ENCODE measurements around the gene CRABP1.

The CRABP1 gene

GRCh38 chr15:78339559-78339958 is 594 bp upstream of the CRABP1 start:
- peak overlapping the region; percentile 51 for H3K9ac ChIP-seq (ENCODE audit: insufficient read length, low read depth)
- no peak for DNase-seq (ENCODE audit: low read depth, low spot score)
- peak overlapping the region; percentile 40 for H3K4me3 ChIP-seq (ENCODE audit: insufficient read length, low read depth)
- peaks cover 7% of the 10 kb centered on the region for H3K36me3 ChIP-seq (ENCODE audit: insufficient read depth, insufficient read length, low read length)
- TF ChIP-seq SUZ12 (IDR thresholded peaks at IDR 0.05; ENCODE audit: extremely low read depth, insufficient read depth, insufficient read length) (no peak), ZNF274 (IDR thresholded peaks at IDR 0.05; ENCODE audit: low read depth, low read length) (no peak), YY1 (IDR thresholded peaks at IDR 0.05; ENCODE audit: insufficient read depth, insufficient read length) (no peak)
- H3K9me3 ChIP-seq (ENCODE audit: insufficient read depth, low read length), result no peaks in the 10 kb centered on the region
- peaks cover 30% of the 10 kb centered on the region for H3K27me3 ChIP-seq (ENCODE audit: insufficient read depth, insufficient read length)
- H3K4me1 ChIP-seq (ENCODE audit: insufficient read depth, insufficient read length), result peaks cover 15% of the 10 kb centered on the region

GRCh38 chr15:78341057-78341987 is 1.2 kb downstream of the CRABP1 start:
- Histone ChIP-seq H3K36me3 (ENCODE audit: insufficient read depth, insufficient read length, low read length) (peaks cover 17% of the 10 kb centered on the region), H3K9ac (ENCODE audit: insufficient read length, low read depth) (peak overlapping the region; percentile 85), H3K4me3 (ENCODE audit: insufficient read length, low read depth) (peak overlapping the region; percentile 81), H3K4me1 (ENCODE audit: insufficient read depth, insufficient read length) (peaks cover 15% of the 10 kb centered on the region), H3K9me3 (ENCODE audit: insufficient read depth, low read length) (no peaks in the 10 kb centered on the region), H3K27me3 (ENCODE audit: insufficient read depth, insufficient read length) (peaks cover 26% of the 10 kb centered on the region)
- DNase-seq (ENCODE audit: low read depth, low spot score), result no peak
- no peak for TF ChIP-seq YY1 (IDR thresholded peaks at IDR 0.05; ENCODE audit: insufficient read depth, insufficient read length)
- no peak for TF ChIP-seq SUZ12 (IDR thresholded peaks at IDR 0.05; ENCODE audit: extremely low read depth, insufficient read depth, insufficient read length)
- TF ChIP-seq ZNF274 (IDR thresholded peaks at IDR 0.05; ENCODE audit: low read depth, low read length), result no peak

GRCh38 chr15:78342021-78342420 is 1.9 kb downstream of the CRABP1 start:
- H3K4me3 ChIP-seq (ENCODE audit: insufficient read length, low read depth), result no peak overlapping the region
- H3K4me1 ChIP-seq (ENCODE audit: insufficient read depth, insufficient read length), result peaks cover 11% of the 10 kb centered on the region
- peaks cover 26% of the 10 kb centered on the region for H3K27me3 ChIP-seq (ENCODE audit: insufficient read depth, insufficient read length)
- no peak for DNase-seq (ENCODE audit: low read depth, low spot score)
- no peaks in the 10 kb centered on the region for H3K9me3 ChIP-seq (ENCODE audit: insufficient read depth, low read length)
- TF ChIP-seq YY1 (IDR thresholded peaks at IDR 0.05; ENCODE audit: insufficient read depth, insufficient read length) (no peak), SUZ12 (IDR thresholded peaks at IDR 0.05; ENCODE audit: extremely low read depth, insufficient read depth, insufficient read length) (no peak), ZNF274 (IDR thresholded peaks at IDR 0.05; ENCODE audit: low read depth, low read length) (no peak)
- peak overlapping the region; percentile 53 for H3K9ac ChIP-seq (ENCODE audit: insufficient read length, low read depth)
- H3K36me3 ChIP-seq (ENCODE audit: insufficient read depth, insufficient read length, low read length), result peaks cover 18% of the 10 kb centered on the region

GRCh38 chr15:78343276-78344060 is 3.3 kb downstream of the CRABP1 start:
- H3K9me3 ChIP-seq (ENCODE audit: insufficient read depth, low read length), result no peaks in the 10 kb centered on the region
- peaks cover 32% of the 10 kb centered on the region for H3K36me3 ChIP-seq (ENCODE audit: insufficient read depth, insufficient read length, low read length)
- no peak overlapping the region for H3K4me3 ChIP-seq (ENCODE audit: insufficient read length, low read depth)
- peaks cover 19% of the 10 kb centered on the region for H3K27me3 ChIP-seq (ENCODE audit: insufficient read depth, insufficient read length)
- no peak overlapping the region for H3K9ac ChIP-seq (ENCODE audit: insufficient read length, low read depth)
- peaks cover 11% of the 10 kb centered on the region for H3K4me1 ChIP-seq (ENCODE audit: insufficient read depth, insufficient read length)
- no peak for TF ChIP-seq SUZ12 (IDR thresholded peaks at IDR 0.05; ENCODE audit: extremely low read depth, insufficient read depth, insufficient read length)
- no peak for TF ChIP-seq YY1 (IDR thresholded peaks at IDR 0.05; ENCODE audit: insufficient read depth, insufficient read length)
- no peak for TF ChIP-seq ZNF274 (IDR thresholded peaks at IDR 0.05; ENCODE audit: low read depth, low read length)
- DNase-seq (ENCODE audit: low read depth, low spot score), result no peak

- H3K27me3 ChIP-seq (ENCODE audit: insufficient read depth, insufficient read length), result peaks cover 2% of the 10 kb centered on the region
- DNase-seq (ENCODE audit: low read depth, low spot score), result no peak
- H3K4me1 ChIP-seq (ENCODE audit: insufficient read depth, insufficient read length), result peaks cover 7% of the 10 kb centered on the region
- H3K4me3 ChIP-seq (ENCODE audit: insufficient read length, low read depth), result no peak overlapping the region
- peak overlapping the region; percentile 5 for H3K9ac ChIP-seq (ENCODE audit: insufficient read length, low read depth)
- no peak for TF ChIP-seq SUZ12 (IDR thresholded peaks at IDR 0.05; ENCODE audit: extremely low read depth, insufficient read depth, insufficient read length)
- no peak for TF ChIP-seq ZNF274 (IDR thresholded peaks at IDR 0.05; ENCODE audit: low read depth, low read length)
- TF ChIP-seq YY1 (IDR thresholded peaks at IDR 0.05; ENCODE audit: insufficient read depth, insufficient read length), result no peak
- H3K36me3 ChIP-seq (ENCODE audit: insufficient read depth, insufficient read length, low read length), result peaks cover 37% of the 10 kb centered on the region
- H3K9me3 ChIP-seq (ENCODE audit: insufficient read depth, low read length), result no peaks in the 10 kb centered on the region
Measured at GRCh38 chr15:78345396-78346125, 5.4 kb downstream of the CRABP1 start.

- Histone ChIP-seq H3K36me3 (ENCODE audit: insufficient read depth, insufficient read length, low read length) (peaks cover 37% of the 10 kb centered on the region), H3K4me1 (ENCODE audit: insufficient read depth, insufficient read length) (no peaks in the 10 kb centered on the region)
Measured at GRCh38 chr15:78347586-78348543, 7.7 kb downstream of the CRABP1 start.

More at GRCh38 chr15:78347586-78348543, 7.7 kb downstream of the CRABP1 start:
- Histone ChIP-seq H3K27me3 (ENCODE audit: insufficient read depth, insufficient read length) (no peaks in the 10 kb centered on the region), H3K9ac (ENCODE audit: insufficient read length, low read depth) (no peak overlapping the region), H3K9me3 (ENCODE audit: insufficient read depth, low read length) (no peaks in the 10 kb centered on the region), H3K4me3 (ENCODE audit: insufficient read length, low read depth) (no peak overlapping the region)
- TF ChIP-seq YY1 (IDR thresholded peaks at IDR 0.05; ENCODE audit: insufficient read depth, insufficient read length) (no peak), ZNF274 (IDR thresholded peaks at IDR 0.05; ENCODE audit: low read depth, low read length) (no peak), SUZ12 (IDR thresholded peaks at IDR 0.05; ENCODE audit: extremely low read depth, insufficient read depth, insufficient read length) (no peak)
- no peak for DNase-seq (ENCODE audit: low read depth, low spot score)
